H9 (cell line): Measurements from ENCODE around the gene ELOF1. TPM values are rescaled to one million over a fixed set of nuclear protein-coding genes. Genes with fewer than 3 reads are reported as not detected.

Experiments used
- DNase-seq: peaks from one replicate; pipeline ENCODE4 v3.0.0-alpha.2; 2017
- H2AFZ ChIP-seq: one replicate; pipeline ENCODE4 v1.6.1; 2013; ENCODE audit warnings: mild to moderate bottlenecking, low read length, control low read depth, moderate library complexity
- H2AK5ac ChIP-seq: 2 replicates; pipeline ENCODE4 v1.6.1; 2013; ENCODE audit warnings: low read length, control low read depth, mixed read lengths; ENCODE audit not compliant: insufficient read length
- H2BK120ac ChIP-seq: one replicate; pipeline ENCODE4 v1.6.1; 2013; ENCODE audit warnings: low read depth, mild to moderate bottlenecking, low read length, control low read depth, inconsistent platforms; ENCODE audit not compliant: poor library complexity, severe bottlenecking
- H2BK12ac ChIP-seq: 2 replicates; pipeline ENCODE4 v1.6.1; 2013; ENCODE audit warnings: low read length, control low read depth, mixed read lengths, low read depth; ENCODE audit not compliant: insufficient read length
- H2BK15ac ChIP-seq: 2 replicates; pipeline ENCODE4 v1.6.1; 2013; ENCODE audit warnings: low read depth, low read length, control low read depth
- H2BK20ac ChIP-seq: one replicate; pipeline ENCODE4 v1.6.1; 2013; ENCODE audit warnings: low read depth, mild to moderate bottlenecking, low read length, control low read depth, inconsistent platforms; ENCODE audit not compliant: poor library complexity, severe bottlenecking
- H2BK5ac ChIP-seq: 2 replicates; pipeline ENCODE4 v1.6.1; 2013; ENCODE audit warnings: low read length, control low read depth, mixed read lengths; ENCODE audit not compliant: insufficient read length
- H3K14ac ChIP-seq: 2 replicates; pipeline ENCODE4 v1.6.1; 2013; ENCODE audit warnings: low read length, control low read depth; ENCODE audit not compliant: insufficient read depth
- H3K18ac ChIP-seq: 2 replicates; pipeline ENCODE4 v1.6.1; 2013; ENCODE audit warnings: low read depth, mild to moderate bottlenecking, mixed read lengths, low read length, control low read depth; ENCODE audit not compliant: insufficient read length
- H3K23ac ChIP-seq: 2 replicates; pipeline ENCODE4 v1.6.1; 2013; ENCODE audit warnings: low read length, control low read depth, mixed read lengths, low read depth; ENCODE audit not compliant: insufficient read length
- H3K23me2 ChIP-seq: 2 replicates; pipeline ENCODE4 v1.6.1; 2013; ENCODE audit warnings: low read depth, mild to moderate bottlenecking, mixed read lengths, low read length, control low read depth; ENCODE audit not compliant: insufficient read length, poor library complexity, severe bottlenecking
- H3K27ac ChIP-seq: 2 replicates; pipeline ENCODE4 v1.5.1; 2013; ENCODE audit warnings: low read length, control low read depth, mixed read lengths, low read depth; ENCODE audit not compliant: insufficient read length
- H3K27me3 ChIP-seq: 2 replicates; pipeline ENCODE4 v1.6.1; 2013; ENCODE audit warnings: low read length, control low read depth, inconsistent platforms; ENCODE audit not compliant: insufficient read depth
- H3K4ac ChIP-seq: 2 replicates; pipeline ENCODE4 v1.6.1; 2013; ENCODE audit warnings: low read depth, mild to moderate bottlenecking, control low read depth, inconsistent platforms, low read length, moderate library complexity
- H3K4me1 ChIP-seq: 2 replicates; pipeline ENCODE4 v1.6.1; 2013; ENCODE audit warnings: low read length, control low read depth, inconsistent platforms; ENCODE audit not compliant: insufficient read depth
- H3K4me2 ChIP-seq: 2 replicates; pipeline ENCODE4 v1.6.1; 2013; ENCODE audit warnings: low read length, control low read depth, mixed read lengths; ENCODE audit not compliant: insufficient read length, insufficient read depth
- H3K56ac ChIP-seq: 2 replicates; pipeline ENCODE4 v1.6.1; 2013; ENCODE audit warnings: low read depth, mild to moderate bottlenecking, mixed read lengths, low read length, control low read depth; ENCODE audit not compliant: insufficient read length
- H3K79me1 ChIP-seq: 2 replicates; pipeline ENCODE4 v1.6.1; 2013; ENCODE audit warnings: low read depth, mild to moderate bottlenecking, moderate library complexity, low read length, control low read depth, inconsistent platforms; ENCODE audit not compliant: insufficient read depth, poor library complexity, severe bottlenecking
- H3K79me2 ChIP-seq: 2 replicates; pipeline ENCODE4 v1.6.1; 2013; ENCODE audit warnings: low read length, control low read depth, inconsistent platforms; ENCODE audit not compliant: insufficient read depth
- H3K9ac ChIP-seq: 2 replicates; pipeline ENCODE4 v1.6.1; 2013; ENCODE audit warnings: low read length, control low read depth, mixed read lengths; ENCODE audit not compliant: insufficient read length; ENCODE audit errors: extremely low read depth
- H3K9me3 ChIP-seq: one replicate; pipeline ENCODE4 v1.6.1; 2013; ENCODE audit warnings: low read depth, low read length, inconsistent platforms; ENCODE audit not compliant: control insufficient read depth
- H3T11ph ChIP-seq: one replicate; pipeline ENCODE4 v1.6.1; 2013; ENCODE audit warnings: mild to moderate bottlenecking, low read length, control low read depth, inconsistent platforms
- H4K20me1 ChIP-seq: one replicate; pipeline ENCODE4 v1.6.1; 2013; ENCODE audit not compliant: control insufficient read depth, insufficient read length, insufficient read depth
- H4K5ac ChIP-seq: 2 replicates; pipeline ENCODE4 v1.6.1; 2013; ENCODE audit warnings: low read depth, mild to moderate bottlenecking, mixed read lengths, low read length, control low read depth; ENCODE audit not compliant: insufficient read length
- H4K8ac ChIP-seq: replicated peaks from 2 replicates; pipeline ENCODE4 v1.6.1; 2013; ENCODE audit warnings: low read length, control low read depth, mixed read lengths, low read depth; ENCODE audit not compliant: insufficient read length
- H4K91ac ChIP-seq: 2 replicates; pipeline ENCODE4 v1.6.1; 2013; ENCODE audit warnings: low read depth, mild to moderate bottlenecking, moderate library complexity, mixed read lengths, low read length, control low read depth; ENCODE audit not compliant: insufficient read length
- H3K27ac Mint-ChIP-seq, 3 experiments: 2 replicates in 2 of 3; 3 replicates in 1 of 3; pipeline ENCODE4 v1.8.0; 2020 to 2021; ENCODE audit warnings: mixed read lengths in 3 of 3, mild to moderate bottlenecking in 1 of 3, moderate library complexity in 1 of 3
- H3K27me3 Mint-ChIP-seq: 2 replicates; pipeline ENCODE4 v1.8.0; 2021; ENCODE audit warnings: low read depth, mild to moderate bottlenecking, moderate library complexity, mixed read lengths
- H3K36me3 Mint-ChIP-seq, 3 experiments: 2 replicates in 2 of 3; 3 replicates in 1 of 3; pipeline ENCODE4 v1.8.0; 2020 to 2021; ENCODE audit warnings: low read depth in 3 of 3, mixed read lengths in 3 of 3; ENCODE audit not compliant: insufficient read depth in 1 of 3
- H3K4me1 Mint-ChIP-seq, 2 experiments: 2 replicates each; pipeline ENCODE4 v1.8.0; 2020; ENCODE audit warnings: mixed read lengths in 2 of 2
- H3K4me3 Mint-ChIP-seq, 2 experiments: 2 replicates in 1 of 2; 3 replicates in 1 of 2; pipeline ENCODE4 v1.8.0; 2020 to 2021; ENCODE audit warnings: mild to moderate bottlenecking in 2 of 2, mixed read lengths in 2 of 2, moderate library complexity in 1 of 2
- H3K9me3 Mint-ChIP-seq, 2 experiments: 2 replicates in 1 of 2; 3 replicates in 1 of 2; pipeline ENCODE4 v1.8.0; 2020; ENCODE audit warnings: mild to moderate bottlenecking in 2 of 2, mixed read lengths in 2 of 2, moderate library complexity in 1 of 2
- CTCF ChIP-seq: fragments of 200-600 bp; sonication (generic); conservative IDR thresholded peaks from 3 replicates; pipeline ENCODE4 v1.8.0; 2021; ENCODE audit warnings: antibody characterized with exemption, mild to moderate bottlenecking
- WGBS: extraction: QIAGEN DNeasy Blood & Tissue Kit; methylation state at CpG from one replicate; pipeline ENCODE4 v1.1.7; 2013; ENCODE audit warnings: missing lambda C conversion rate, low lambda C conversion rate, mixed read lengths; ENCODE audit not compliant: insufficient read length; ENCODE audit errors: extremely low coverage; 5-methylcytosine and 5-hydroxymethylcytosine counted together
- total RNA-seq: library from RNA; stranded (reverse); gene quantifications from 2 replicates; pipeline ENCODE4 v1.2.1, GENCODE V29; 2021

ELOF1 gene
- total RNA-seq, 1 experiment from 2014 or later = 84.9 TPM

- Histone ChIP-seq H3K18ac (no peak overlapping the region), H3K9me3 (no peaks in the 10 kb centered on the region), H4K5ac (no peak overlapping the region), H3K23me2 (no peaks in the 10 kb centered on the region), H2AK5ac (no peak overlapping the region), H3K27me3 (no peaks in the 10 kb centered on the region), H3K4me1 (no peaks in the 10 kb centered on the region), H4K8ac (no peak overlapping the region), H4K91ac (no peak overlapping the region), H3K14ac (no peak overlapping the region), H2AFZ (no peak overlapping the region), H2BK15ac (no peak overlapping the region), H3K79me1 (no peaks in the 10 kb centered on the region), H2BK120ac (no peak overlapping the region), H2BK20ac (no peak overlapping the region), H3K23ac (no peak overlapping the region), H2BK5ac (no peak overlapping the region), H3K4me2 (no peak overlapping the region), H2BK12ac (no peak overlapping the region), H3K27ac (no peak overlapping the region), H3K56ac (no peak overlapping the region), H3T11ph (no peak overlapping the region), H3K79me2 (no peaks in the 10 kb centered on the region), H4K20me1 (no peaks in the 10 kb centered on the region), H3K4ac (no peak overlapping the region), H3K9ac (no peak overlapping the region)
- Mint-ChIP-seq H3K4me1 (peaks cover 2 to 3% of the 10 kb centered on the region in 2 experiments; a peak in 3 of 4 replicates), H3K27me3 (no peaks in the 10 kb centered on the region), H3K36me3 (peaks cover 9 to 28% (median 16%) of the 10 kb centered on the region in 3 experiments; a peak in 6 of 7 replicates), H3K9me3 (no peaks in the 10 kb centered on the region), H3K4me3 (no peak overlapping the region), H3K27ac (no peak overlapping the region)
- DNase-seq = no peak
- no CpG with 5 or more reads among the region's 24 CpGs for WGBS
- no peak for TF ChIP-seq CTCF
Measured at GRCh38 chr19:11549386-11549953, 9.6 kb downstream of the ELOF1 start.
